ENCODE measurements around the gene COX6B2.
A peak's percentile ranks its signal among the peaks of the same experiment; 100 is the strongest.

COX6B2 gene

DNA sequence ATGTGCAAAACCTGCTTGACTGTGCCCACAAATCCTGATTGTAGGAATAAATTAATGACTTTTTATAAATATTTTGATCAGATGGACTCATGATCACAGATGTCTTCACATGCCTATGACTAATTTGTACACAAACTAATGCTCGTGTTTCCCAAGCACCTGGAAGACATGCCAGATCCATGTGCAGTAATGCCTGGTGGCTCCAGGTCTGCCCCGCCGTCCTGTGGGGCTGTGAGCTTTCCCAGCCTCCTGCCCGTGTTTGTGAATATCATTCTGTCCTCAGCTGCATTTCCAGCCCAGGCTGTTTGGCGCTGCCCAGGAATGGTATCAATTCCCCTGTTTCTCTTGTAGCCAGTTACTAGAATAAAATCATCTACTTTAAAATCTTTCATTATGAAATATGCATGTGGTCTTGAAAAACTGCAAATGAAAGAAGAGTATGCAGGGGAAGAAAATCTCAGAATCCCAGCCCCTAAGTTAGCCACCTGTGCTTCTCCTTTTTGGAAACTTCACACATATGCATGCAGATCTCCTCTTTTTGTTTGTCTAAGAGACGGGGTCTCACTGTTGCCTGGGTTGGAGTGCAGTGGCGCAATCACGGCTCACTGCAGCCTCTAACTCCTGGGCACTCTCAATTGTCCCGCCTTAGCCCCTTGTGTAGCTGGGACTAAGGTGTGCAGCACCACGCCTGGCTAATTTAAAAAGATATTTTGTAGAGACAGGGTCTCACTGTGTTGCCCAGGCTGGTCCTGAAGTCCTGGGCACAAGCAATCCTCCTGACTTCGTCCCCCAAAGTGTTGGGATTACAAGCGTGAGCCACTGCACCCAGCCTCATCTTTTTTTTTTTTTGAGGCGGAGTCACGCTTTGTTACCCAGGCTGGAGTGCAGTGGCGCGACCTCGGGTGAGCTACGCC, 37.4 kb upstream of the COX6B2 start:
- no peak for DNase-seq (ENCODE audit: low read depth)
- H3K4me3 ChIP-seq (replicated peaks; ENCODE audit: low read depth, low read length), result no peak overlapping the region
- TF ChIP-seq, protein P1, sequence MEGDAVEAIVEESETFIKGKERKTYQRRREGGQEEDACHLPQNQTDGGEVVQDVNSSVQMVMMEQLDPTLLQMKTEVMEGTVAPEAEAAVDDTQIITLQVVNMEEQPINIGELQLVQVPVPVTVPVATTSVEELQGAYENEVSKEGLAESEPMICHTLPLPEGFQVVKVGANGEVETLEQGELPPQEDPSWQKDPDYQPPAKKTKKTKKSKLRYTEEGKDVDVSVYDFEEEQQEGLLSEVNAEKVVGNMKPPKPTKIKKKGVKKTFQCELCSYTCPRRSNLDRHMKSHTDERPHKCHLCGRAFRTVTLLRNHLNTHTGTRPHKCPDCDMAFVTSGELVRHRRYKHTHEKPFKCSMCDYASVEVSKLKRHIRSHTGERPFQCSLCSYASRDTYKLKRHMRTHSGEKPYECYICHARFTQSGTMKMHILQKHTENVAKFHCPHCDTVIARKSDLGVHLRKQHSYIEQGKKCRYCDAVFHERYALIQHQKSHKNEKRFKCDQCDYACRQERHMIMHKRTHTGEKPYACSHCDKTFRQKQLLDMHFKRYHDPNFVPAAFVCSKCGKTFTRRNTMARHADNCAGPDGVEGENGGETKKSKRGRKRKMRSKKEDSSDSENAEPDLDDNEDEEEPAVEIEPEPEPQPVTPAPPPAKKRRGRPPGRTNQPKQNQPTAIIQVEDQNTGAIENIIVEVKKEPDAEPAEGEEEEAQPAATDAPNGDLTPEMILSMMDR (IDR thresholded peaks at IDR 0.05; ENCODE audit: low read length, missing control alignments), result no peak

DNA sequence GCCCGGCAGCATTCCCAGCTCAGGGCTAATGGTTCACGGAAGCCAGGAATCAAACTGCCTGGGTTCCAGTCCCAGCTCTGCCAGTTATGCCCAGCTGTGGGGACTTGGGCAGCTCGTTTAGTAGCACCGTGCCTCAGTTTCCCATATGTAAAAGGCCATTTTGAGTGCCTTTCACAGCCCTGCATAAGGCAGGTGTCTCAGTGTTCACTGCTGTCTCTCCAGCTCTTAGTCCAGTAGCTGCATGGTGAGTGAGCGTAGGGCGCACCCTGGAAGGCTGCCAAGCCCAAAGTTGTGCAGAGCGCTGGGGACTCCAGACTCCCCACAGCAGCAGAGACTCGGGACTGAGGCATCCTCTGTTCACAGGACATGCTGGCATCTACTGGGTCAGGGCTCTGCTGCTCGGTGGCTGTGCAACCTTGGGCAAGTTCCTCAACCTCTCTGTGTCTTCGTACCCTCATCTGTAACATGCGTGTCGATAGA, 36.7 kb upstream of the COX6B2 start:
- no peak overlapping the region for H3K4me3 ChIP-seq (replicated peaks; ENCODE audit: low read depth, low read length)
- TF ChIP-seq, protein P1 (IDR thresholded peaks at IDR 0.05; ENCODE audit: low read length, missing control alignments), result no peak
- no peak for DNase-seq (ENCODE audit: low read depth)

DNA sequence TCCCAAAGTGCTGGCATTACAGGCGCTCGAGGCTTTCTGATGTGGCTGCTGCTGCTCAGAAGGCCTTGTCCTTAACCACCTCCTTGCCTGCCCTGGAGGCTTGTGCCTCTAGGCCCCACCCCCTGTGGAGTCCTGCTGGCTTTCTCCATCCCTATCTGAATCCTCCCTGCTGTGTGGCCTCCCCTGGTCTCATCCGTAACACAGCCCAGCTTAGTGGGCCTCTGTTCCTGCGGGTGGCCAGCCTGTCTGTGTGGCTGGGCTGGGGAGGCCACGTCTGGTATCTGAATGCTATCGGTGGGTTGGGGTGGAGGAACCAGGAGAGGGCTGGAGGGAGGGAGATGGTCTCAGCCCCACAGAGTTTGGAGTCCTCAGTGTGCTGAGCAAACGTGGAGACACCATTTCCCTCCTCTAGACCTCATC, 36.0 kb upstream of the COX6B2 start:
- no peak for DNase-seq (ENCODE audit: low read depth)
- TF ChIP-seq, protein P1 (IDR thresholded peaks at IDR 0.05; ENCODE audit: low read length, missing control alignments), result no peak
- no peak overlapping the region for H3K4me3 ChIP-seq (replicated peaks; ENCODE audit: low read depth, low read length)

DNA sequence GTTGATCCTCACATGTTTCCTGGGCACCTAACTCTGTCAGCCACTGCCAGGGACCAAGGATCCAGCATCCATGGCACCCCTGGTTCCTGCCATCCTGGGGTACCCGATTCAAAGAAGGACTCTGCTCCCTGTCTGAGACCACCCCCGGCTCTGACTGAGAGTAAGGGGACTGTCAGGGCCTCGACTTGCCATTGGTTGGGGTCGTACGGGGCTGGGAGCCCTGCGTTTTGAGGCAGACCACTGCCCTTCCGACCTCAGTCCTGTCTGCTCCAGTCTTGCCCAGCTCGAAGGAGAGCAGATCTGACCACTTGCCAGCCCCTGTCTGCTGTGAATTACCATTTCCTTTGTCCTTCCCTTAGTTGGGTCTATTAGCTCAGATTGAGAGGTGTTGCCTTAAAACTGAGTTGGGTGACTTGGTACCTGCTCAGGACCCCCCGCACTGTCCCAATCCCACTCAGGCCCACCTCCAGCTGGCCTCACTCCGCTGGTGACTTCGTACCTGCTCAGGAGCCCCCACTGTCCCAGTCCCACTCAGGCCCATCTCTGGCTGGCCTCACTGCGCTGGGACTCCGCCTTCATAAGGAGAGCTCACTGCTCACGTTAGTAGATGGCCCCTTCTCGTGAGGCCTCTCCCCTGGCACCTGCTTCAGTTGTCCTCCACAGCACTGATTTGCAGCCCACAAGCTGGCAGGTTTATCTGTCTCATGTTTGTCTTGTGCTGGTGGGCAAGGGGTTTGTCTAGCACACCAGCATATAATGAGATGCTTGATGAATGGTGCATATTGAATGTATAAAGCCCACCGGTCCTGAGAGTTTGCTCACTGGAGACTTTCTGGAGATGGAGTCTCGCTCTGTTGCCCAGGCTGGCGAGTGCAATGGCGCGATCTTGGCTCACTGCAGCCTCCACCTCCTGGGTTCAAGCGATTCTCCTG, 35.1 kb upstream of the COX6B2 start:
- no peak overlapping the region for H3K4me3 ChIP-seq (replicated peaks; ENCODE audit: low read depth, low read length)
- no peak for DNase-seq (ENCODE audit: low read depth)
- TF ChIP-seq, protein P1 (IDR thresholded peaks at IDR 0.05; ENCODE audit: low read length, missing control alignments), result no peak

DNA sequence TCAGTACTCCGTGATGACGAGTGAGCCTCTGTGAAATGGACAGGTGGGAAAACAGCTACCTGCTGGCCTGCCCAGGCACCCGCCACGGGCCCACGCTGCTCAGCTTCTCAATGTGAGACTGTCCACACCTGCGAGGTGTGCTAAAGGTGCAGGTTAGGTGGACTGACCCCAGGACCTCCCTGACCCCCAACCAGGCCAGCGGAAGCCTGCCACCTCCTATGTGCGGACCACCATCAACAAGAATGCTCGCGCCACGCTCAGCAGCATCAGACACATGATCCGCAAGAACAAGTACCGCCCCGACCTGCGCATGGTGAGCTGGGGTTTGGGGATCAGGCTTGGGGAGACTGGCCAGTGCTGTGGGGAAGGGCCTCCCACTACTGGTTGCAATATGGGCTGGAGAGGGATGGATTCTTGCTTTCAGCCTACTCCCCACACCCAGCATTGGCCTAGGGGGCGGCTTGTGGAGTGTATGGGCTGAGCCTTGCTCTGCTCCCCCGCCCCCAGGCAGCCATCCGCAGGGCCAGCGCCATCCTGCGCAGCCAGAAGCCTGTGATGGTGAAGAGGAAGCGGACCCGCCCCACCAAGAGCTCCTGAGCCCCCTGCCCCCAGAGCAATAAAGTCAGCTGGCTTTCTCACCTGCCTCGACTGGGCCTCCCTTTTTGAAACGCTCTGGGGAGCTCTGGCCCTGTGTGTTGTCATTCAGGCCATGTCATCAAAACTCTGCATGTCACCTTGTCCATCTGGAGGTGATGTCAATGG, 33.4 kb upstream of the COX6B2 start:
- DNase-seq (ENCODE audit: low read depth), result no peak
- peak overlapping the region; percentile 99 for H3K4me3 ChIP-seq (replicated peaks; ENCODE audit: low read depth, low read length)
- TF ChIP-seq, protein P1 (IDR thresholded peaks at IDR 0.05; ENCODE audit: low read length, missing control alignments), result no peak

DNA sequence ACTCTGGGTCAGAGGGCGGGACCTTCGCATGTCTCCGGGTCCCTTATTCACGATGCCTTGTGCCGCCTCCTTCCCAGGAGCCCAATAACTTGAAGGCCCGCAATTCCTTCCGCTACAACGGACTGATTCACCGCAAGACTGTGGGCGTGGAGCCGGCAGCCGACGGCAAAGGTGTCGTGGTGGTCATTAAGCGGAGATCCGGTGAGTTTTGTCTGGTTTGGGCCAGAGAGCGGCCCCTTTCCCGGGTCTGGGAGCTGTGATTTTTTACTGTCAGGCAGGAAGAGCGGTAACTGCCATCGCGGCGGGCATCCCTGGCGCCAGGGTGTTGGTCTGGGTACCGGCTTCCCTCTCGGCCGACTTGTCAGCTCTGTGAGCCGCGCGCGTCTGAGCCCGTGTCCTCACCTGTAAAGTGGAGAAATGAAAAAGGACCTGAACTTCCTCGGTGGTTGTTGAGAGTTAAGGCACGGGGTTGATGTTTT, 32.0 kb upstream of the COX6B2 start:
- no peak for DNase-seq (ENCODE audit: low read depth)
- H3K4me3 ChIP-seq (replicated peaks; ENCODE audit: low read depth, low read length), result peak overlapping the region; percentile 99
- TF ChIP-seq, protein P1 (IDR thresholded peaks at IDR 0.05; ENCODE audit: low read length, missing control alignments), result no peak

All from fibroblast of pulmonary artery (primary cell).